Fibroblast of skin of right biceps (primary cell): ENCODE measurements around the gene ADH7.
"Not testable (repeated sequence)": the region's sequence is repeated elsewhere in the genome, so short reads cannot be mapped to it uniquely, and the experiment has no call there.

Experiments
- DNase-seq: peaks from one replicate; pipeline ENCODE4 v3.0.0-alpha.2; 2013

ADH7 gene

GRCh38 chr4:99435154-99435553 lies at the start of gene ADH7:
TSS of gene ADH7 (minus strand) at chr4:99435342. CDS start at chr4:99435233, 109 bp downstream.
- DNase-seq: no peak

- no peak for DNase-seq
Observed at GRCh38 chr4:99483636-99484035, 48.5 kb upstream of the ADH7 start.

- DNase-seq: peak; percentile 33
Observed at GRCh38 chr4:99473131-99473530, 38.0 kb upstream of the ADH7 start.

- DNase-seq: no peak
Observed at GRCh38 chr4:99471896-99472295, 36.8 kb upstream of the ADH7 start.

- DNase-seq: no peak
Observed at GRCh38 chr4:99471349-99471748, 36.2 kb upstream of the ADH7 start.

- peak; percentile 3 for DNase-seq
Observed at GRCh38 chr4:99468889-99469288, 33.7 kb upstream of the ADH7 start.

- no peak for DNase-seq
Observed at GRCh38 chr4:99467887-99468286, 32.7 kb upstream of the ADH7 start.

GRCh38 chr4:99463566-99463965 lies 28.4 kb upstream of the ADH7 start:
- no peak for DNase-seq

GRCh38 chr4:99462875-99463464 lies 27.8 kb upstream of the ADH7 start:
- peak; percentile 67 for DNase-seq

GRCh38 chr4:99461623-99462401 lies 26.7 kb upstream of the ADH7 start:
- DNase-seq: no peak

GRCh38 chr4:99459546-99460042 lies 24.5 kb upstream of the ADH7 start:
- DNase-seq: no peak

- DNase-seq: peak; percentile 46
Observed at GRCh38 chr4:99458911-99459447, 23.8 kb upstream of the ADH7 start.

- DNase-seq: no peak
Observed at GRCh38 chr4:99457676-99458075, 22.5 kb upstream of the ADH7 start.

- DNase-seq: no peak
Observed at GRCh38 chr4:99457270-99457669, 22.1 kb upstream of the ADH7 start.

- DNase-seq: no peak
Observed at GRCh38 chr4:99447513-99447912, 12.4 kb upstream of the ADH7 start.

- peak; percentile 31 for DNase-seq
Observed at GRCh38 chr4:99447079-99447478, 11.9 kb upstream of the ADH7 start.

- DNase-seq: no peak
Observed at GRCh38 chr4:99438405-99438780, 3.3 kb upstream of the ADH7 start.

GRCh38 chr4:99437723-99438404 lies 2.7 kb upstream of the ADH7 start:
- no peak for DNase-seq

- DNase-seq: no peak
Observed at GRCh38 chr4:99436976-99437722, 2.0 kb upstream of the ADH7 start.

- no peak for DNase-seq
Observed at GRCh38 chr4:99436462-99436861, 1.3 kb upstream of the ADH7 start.

- DNase-seq: no peak
Observed at GRCh38 chr4:99430106-99430505, 5.0 kb downstream of the ADH7 start.

GRCh38 chr4:99417125-99417524 lies 18.0 kb downstream of the ADH7 start:
- no peak for DNase-seq

- not testable (repeated sequence) for DNase-seq
Observed at GRCh38 chr4:99415762-99416161, 19.4 kb downstream of the ADH7 start.
